Hepatocyte (in vitro differentiated cells): ENCODE measurements around the gene MEF2C.

ENCODE experiments used
- CTCF ChIP-seq: fragments of 200-600 bp; sonication (generic); IDR thresholded peaks from 2 replicates; pipeline ENCODE4 v1.5.1; 2016; ENCODE audit warnings: antibody characterized with exemption, mild to moderate bottlenecking; ENCODE audit not compliant: poor library complexity
- EZH2 ChIP-seq: fragments of 200-600 bp; sonication (generic); IDR thresholded peaks from 2 replicates; pipeline ENCODE4 v1.6.1; 2016; ENCODE audit warnings: antibody characterized with exemption, mild to moderate bottlenecking, borderline replicate concordance
- EZH2phosphoT487 ChIP-seq: fragments of 200-600 bp; sonication (generic); IDR thresholded peaks from one replicate; pipeline ENCODE4 v1.6.1; 2018; ENCODE audit warnings: antibody characterized with exemption, mild to moderate bottlenecking, low read depth, moderate library complexity; ENCODE audit not compliant: unreplicated experiment, severe bottlenecking

GRCh38 chr5:88899096-88899737 is 16.2 kb upstream of the MEF2C start:
- TF ChIP-seq CTCF (no peak), EZH2 (no peak), EZH2phosphoT487 (no peak)
